CD8-positive, alpha-beta memory T cell (primary cell): ENCODE data around the gene PKM. TPM values are rescaled to one million over a fixed set of nuclear protein-coding genes. Genes with fewer than 3 reads are reported as not detected.

Experiments
- CTCF ChIA-PET: fragments of 350-600 bp; sonication (Branson Sonifier 250); formaldehyde crosslinking; loops from one replicate; lab custom pipeline; 2021; ENCODE audit warnings: antibody characterized with exemption; lab: Charles Lee
- POLR2A ChIA-PET: fragments of 350-600 bp; sonication (Branson Sonifier 250); formaldehyde crosslinking; loops from one replicate; lab custom pipeline; 2021; ENCODE audit warnings: antibody characterized with exemption; lab: Charles Lee
- DNase-seq, 5 donors: peaks; one replicate each; pipeline versions ENCODE4 v3.0.0 to v3.0.0-alpha.2; 2020 to 2022; ENCODE audit warnings: mixed read lengths in 1 of 5
- H3K27ac ChIP-seq: one replicate; pipeline ENCODE4 v1.7.0; 2013; ENCODE audit warnings: low read depth, mild to moderate bottlenecking, low read length, moderate library complexity
- H3K27me3 ChIP-seq: 2 replicates; pipeline ENCODE4 v1.7.0; 2013; ENCODE audit warnings: low read length, mild to moderate bottlenecking; ENCODE audit not compliant: insufficient read depth, poor library complexity, severe bottlenecking
- H3K36me3 ChIP-seq: 2 replicates; pipeline ENCODE4 v1.7.0; 2013; ENCODE audit warnings: mild to moderate bottlenecking, low read length, moderate library complexity; ENCODE audit not compliant: insufficient read depth
- H3K4me1 ChIP-seq: 2 replicates; pipeline ENCODE4 v1.7.0; 2013; ENCODE audit warnings: mild to moderate bottlenecking, low read length, moderate library complexity; ENCODE audit not compliant: insufficient read depth
- H3K4me3 ChIP-seq: 2 replicates; pipeline ENCODE4 v1.7.0; 2013; ENCODE audit warnings: mild to moderate bottlenecking, low read length
- H3K9me3 ChIP-seq: 2 replicates; pipeline ENCODE4 v1.7.0; 2013; ENCODE audit warnings: mild to moderate bottlenecking, low read length
- H3K27ac Mint-ChIP-seq, 8 donors: one replicate each; pipeline ENCODE4 v1.8.0; 2020 to 2021; ENCODE audit warnings: mixed read lengths in 8 of 8, mild to moderate bottlenecking in 6 of 8, inconsistent platforms in 3 of 8, moderate library complexity in 3 of 8
- H3K27me3 Mint-ChIP-seq, 2 donors: one replicate each; pipeline ENCODE4 v1.8.0; 2020 to 2021; ENCODE audit warnings: mixed read lengths in 2 of 2, mild to moderate bottlenecking in 1 of 2, moderate library complexity in 1 of 2
- H3K36me3 Mint-ChIP-seq, 3 donors: one replicate each; pipeline ENCODE4 v1.8.0; 2020 to 2021; ENCODE audit warnings: mixed read lengths in 3 of 3, inconsistent platforms in 1 of 3, mild to moderate bottlenecking in 1 of 3
- H3K4me1 Mint-ChIP-seq, 3 donors: one replicate each; pipeline ENCODE4 v1.8.0; 2020 to 2021; ENCODE audit warnings: mixed read lengths in 3 of 3, inconsistent platforms in 1 of 3, mild to moderate bottlenecking in 1 of 3
- H3K4me3 Mint-ChIP-seq, 7 donors: one replicate each; pipeline ENCODE4 v1.8.0; 2020 to 2021; ENCODE audit warnings: mixed read lengths in 7 of 7, mild to moderate bottlenecking in 6 of 7, moderate library complexity in 4 of 7, inconsistent platforms in 2 of 7
- H3K9me3 Mint-ChIP-seq, 5 donors: one replicate each; pipeline ENCODE4 v1.8.0; 2020 to 2022; ENCODE audit warnings: mixed read lengths in 5 of 5, mild to moderate bottlenecking in 3 of 5, moderate library complexity in 2 of 5, inconsistent platforms in 1 of 5
- polyA plus RNA-seq: library from polyadenylated mRNA; unstranded; fragments of 300-500 nt; fragmentation: Illumina TruSeq; gene quantifications from one replicate; pipeline ENCODE4 v1.2.3, GENCODE V29; 2021
- total RNA-seq, 2 experiments: library from RNA; stranded (reverse); gene quantifications; one replicate each; pipeline ENCODE4 v1.2.3, GENCODE V29; 2021

The PKM gene
- total and polyA plus RNA-seq, 3 experiments from 2014 or later = 337 to 2,187 (median 2,146) TPM

DNA sequence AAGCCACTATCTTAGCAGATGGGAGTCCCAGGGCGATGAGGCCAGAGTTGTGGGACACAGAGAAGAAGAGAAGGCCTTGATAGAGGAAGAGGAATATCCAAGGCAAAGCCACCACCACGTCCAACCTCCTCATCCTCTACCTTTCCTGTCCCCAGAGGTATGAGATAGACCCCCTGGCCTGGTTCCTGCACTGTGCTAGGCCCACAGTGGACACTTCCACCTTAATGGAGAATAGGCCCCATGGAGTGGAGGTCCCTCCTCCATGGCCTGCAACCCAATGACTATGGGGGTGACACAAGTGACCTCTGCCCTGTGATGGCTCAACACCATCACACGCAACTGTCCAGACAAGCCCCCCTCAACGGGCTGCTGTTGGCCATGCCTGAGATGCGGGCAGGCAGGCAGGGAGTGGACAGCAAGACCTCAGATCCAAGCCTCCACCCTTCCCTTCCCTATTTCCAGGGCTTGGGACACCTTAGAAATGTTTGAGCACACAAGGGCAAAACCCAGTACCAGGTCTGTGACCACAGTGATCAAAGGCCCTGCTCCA is 70.2 kb downstream of the PKM start:
- H3K9me3 Mint-ChIP-seq = no peaks in the 10 kb centered on the region
- POLR2A ChIA-PET = no interaction called here

DNA sequence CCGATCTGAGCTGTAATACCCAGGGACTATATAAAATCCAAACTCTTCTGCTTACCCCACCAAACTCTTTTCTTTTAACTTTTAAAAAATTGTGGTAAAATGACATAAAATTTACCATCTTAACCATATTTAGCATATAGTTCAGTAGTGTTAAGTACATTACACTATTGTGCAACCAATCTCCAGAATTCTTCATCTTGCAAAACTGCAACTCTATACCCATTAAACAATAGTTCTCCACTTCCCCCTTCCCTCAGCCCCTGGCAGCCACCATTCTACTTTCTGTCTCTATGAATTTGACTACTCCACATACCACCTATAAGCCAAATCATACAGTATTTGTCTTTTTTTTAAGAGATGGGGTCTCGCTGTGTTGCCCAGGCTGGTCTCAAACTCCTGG is 74.1 kb downstream of the PKM start:
- ChIA-PET POLR2A (no interaction called here), CTCF (interaction anchor here (1.1 to 2.6 kb wide), 13 partner anchors 8 to 416 kb away, joined by 3 to 31 read pairs (median 6); no protein-coding TSS in a partner anchor)

More for the DNA sequence above, 70.2 kb downstream of the PKM start:
- DNase-seq = no peak
- no peaks in the 10 kb centered on the region for H3K9me3 ChIP-seq
- Mint-ChIP-seq H3K36me3 (no peaks in the 10 kb centered on the region), H3K4me1 (peaks cover under 1 to 2% (median under 1%) of the 10 kb centered on the region in 3 donors), H3K27ac (no peak overlapping the region), H3K4me3 (no peak overlapping the region), H3K27me3 (peaks cover 0 to 2% of the 10 kb centered on the region in 2 donors)
- H3K27ac ChIP-seq = no peak overlapping the region
- no peak overlapping the region for H3K4me3 ChIP-seq
- CTCF ChIA-PET = interaction anchor here (1.0 kb wide), 1 partner anchor 65 kb away, joined by 3 read pairs; no protein-coding TSS in a partner anchor
- H3K4me1 ChIP-seq = no peaks in the 10 kb centered on the region
- no peaks in the 10 kb centered on the region for H3K36me3 ChIP-seq
- no peaks in the 10 kb centered on the region for H3K27me3 ChIP-seq

DNA sequence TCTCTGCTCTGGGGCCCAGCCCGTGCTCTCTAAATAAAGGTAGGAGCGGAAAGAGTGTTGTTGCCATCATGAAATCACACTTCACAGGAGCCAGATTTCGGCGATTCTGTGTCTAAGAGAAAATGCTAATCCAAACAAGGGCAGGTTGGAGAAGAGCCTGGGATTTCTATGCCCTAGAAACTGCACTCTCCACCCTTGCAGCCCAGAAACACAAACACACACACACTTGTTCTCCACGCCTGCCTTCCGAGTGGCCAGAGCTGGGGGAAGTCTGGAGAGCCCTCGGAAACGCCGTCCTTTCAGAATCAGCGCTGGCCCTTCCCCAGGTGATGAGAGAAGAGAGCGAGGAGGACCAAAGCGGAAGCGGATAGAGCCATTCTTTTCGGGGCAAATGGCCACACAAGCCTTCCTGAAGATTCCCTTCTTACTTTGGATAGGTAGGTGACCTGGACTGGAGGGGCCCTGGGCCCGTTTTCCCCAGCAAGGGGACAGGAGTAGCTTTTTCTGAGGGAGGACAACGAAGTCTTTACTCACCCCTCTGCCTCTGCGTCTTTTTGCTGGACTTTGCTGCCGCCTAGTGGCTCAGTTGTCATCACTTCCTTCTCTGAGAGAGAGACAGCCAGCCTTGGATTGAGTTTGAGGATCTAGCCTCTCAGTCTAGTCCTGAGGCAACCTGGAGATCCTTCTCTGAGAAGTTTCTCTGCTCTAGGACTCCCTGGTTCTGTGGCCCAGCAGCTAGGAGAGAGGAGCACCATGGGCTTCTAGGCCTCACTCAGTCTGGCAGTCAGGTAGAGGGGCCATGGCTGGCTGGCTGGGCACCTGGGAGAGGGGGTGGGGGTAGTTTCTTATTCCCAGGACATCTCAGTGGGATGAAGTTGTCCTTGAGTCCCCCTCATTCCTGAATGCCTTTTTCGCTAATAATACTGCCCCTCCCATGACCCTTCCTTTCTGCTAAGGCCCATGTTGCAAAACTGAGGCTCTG is 75.1 kb downstream of the PKM start:
- peaks cover 2 to 5% (median 5%) of the 10 kb centered on the region in 3 donors for H3K4me1 Mint-ChIP-seq

More for the DNA sequence above, 74.1 kb downstream of the PKM start:
- Mint-ChIP-seq H3K4me3 (peak overlapping the region in 1 of 7 donors; percentile 21), H3K27me3 (peaks cover 0 to 4% of the 10 kb centered on the region in 2 donors), H3K36me3 (no peaks in the 10 kb centered on the region), H3K27ac (no peak overlapping the region), H3K9me3 (no peaks in the 10 kb centered on the region), H3K4me1 (peaks cover 2 to 5% (median 5%) of the 10 kb centered on the region in 3 donors)
- no peaks in the 10 kb centered on the region for H3K4me1 ChIP-seq
- H3K27me3 ChIP-seq = no peaks in the 10 kb centered on the region
- H3K9me3 ChIP-seq = no peaks in the 10 kb centered on the region
- H3K4me3 ChIP-seq = no peak overlapping the region
- no peaks in the 10 kb centered on the region for H3K36me3 ChIP-seq
- H3K27ac ChIP-seq = no peak overlapping the region
- DNase-seq = no peak

DNA sequence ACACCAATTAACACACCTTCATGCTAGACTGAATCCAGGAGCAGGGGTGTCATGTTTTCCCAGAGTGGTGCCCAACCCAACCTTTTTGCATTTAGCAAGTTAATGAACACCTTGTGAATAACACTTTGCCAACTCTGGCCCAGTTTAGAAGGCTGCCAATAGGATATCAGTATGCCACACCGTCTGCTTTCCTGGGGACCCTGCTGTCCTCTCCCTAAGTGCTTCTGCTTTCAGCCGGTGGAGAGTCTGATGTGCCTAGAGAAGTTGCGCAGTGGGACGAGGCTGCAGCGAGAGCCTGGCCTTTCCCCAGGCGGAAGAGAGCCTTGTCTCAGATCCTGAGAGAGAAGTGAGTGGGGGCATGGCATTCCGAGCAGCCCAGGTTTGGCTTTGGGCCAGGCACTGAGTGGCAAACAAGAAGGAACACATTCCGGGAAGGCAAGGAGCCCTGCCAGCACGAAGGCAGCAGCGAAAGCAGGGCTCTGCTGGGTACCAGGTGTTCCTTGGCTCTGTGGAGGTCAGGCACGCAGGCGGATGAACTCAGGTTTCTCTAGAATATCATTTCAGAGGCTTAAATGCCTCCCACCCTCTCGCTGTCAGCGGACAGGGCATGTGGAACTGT is 75.9 kb downstream of the PKM start:
- H3K27me3 ChIP-seq = no peaks in the 10 kb centered on the region
- ChIA-PET CTCF (interaction anchor here (0.8 to 2.6 kb wide), 7 partner anchors 12 to 411 kb away, joined by 3 to 31 read pairs (median 5); no protein-coding TSS in a partner anchor), POLR2A (no interaction called here)
- H3K4me3 Mint-ChIP-seq = peak overlapping the region in 6 of 7 donors; percentile 68 to 85 (median 80)
- H3K4me1 ChIP-seq = no peaks in the 10 kb centered on the region
- no peak overlapping the region for H3K27ac Mint-ChIP-seq
- H3K4me3 ChIP-seq = no peak overlapping the region
- H3K36me3 ChIP-seq = no peaks in the 10 kb centered on the region
- no peak for DNase-seq
- H3K4me1 Mint-ChIP-seq = peaks cover 2 to 5% (median 5%) of the 10 kb centered on the region in 3 donors
- H3K36me3 Mint-ChIP-seq = no peaks in the 10 kb centered on the region
- H3K9me3 ChIP-seq = no peaks in the 10 kb centered on the region
- H3K27me3 Mint-ChIP-seq = peaks cover 2 to 4% of the 10 kb centered on the region in 2 donors
- H3K27ac ChIP-seq = no peak overlapping the region
- no peaks in the 10 kb centered on the region for H3K9me3 Mint-ChIP-seq

More for the DNA sequence above, 75.1 kb downstream of the PKM start:
- Mint-ChIP-seq H3K9me3 (no peaks in the 10 kb centered on the region), H3K4me3 (peak overlapping the region; percentile 68 to 85 (median 78)), H3K27ac (peak overlapping the region in 4 of 8 donors; percentile 55 to 91 (median 80)), H3K27me3 (peaks cover under 1 to 2% of the 10 kb centered on the region in 2 donors), H3K36me3 (no peaks in the 10 kb centered on the region)
- peak overlapping the region; percentile 61 for H3K4me3 ChIP-seq
- H3K36me3 ChIP-seq = no peaks in the 10 kb centered on the region
- no peaks in the 10 kb centered on the region for H3K27me3 ChIP-seq
- peak; percentile 60 to 84 (median 66) for DNase-seq
- CTCF ChIA-PET = interaction anchor here (0.6 to 2.6 kb wide), 18 partner anchors 9 to 415 kb away, joined by 3 to 31 read pairs (median 4); no protein-coding TSS in a partner anchor
- no peaks in the 10 kb centered on the region for H3K4me1 ChIP-seq
- POLR2A ChIA-PET = interaction anchor here (0.6 kb wide), 1 partner anchor 222 kb away, joined by 3 read pairs; no protein-coding TSS in a partner anchor
- no peak overlapping the region for H3K27ac ChIP-seq
- no peaks in the 10 kb centered on the region for H3K9me3 ChIP-seq

DNA sequence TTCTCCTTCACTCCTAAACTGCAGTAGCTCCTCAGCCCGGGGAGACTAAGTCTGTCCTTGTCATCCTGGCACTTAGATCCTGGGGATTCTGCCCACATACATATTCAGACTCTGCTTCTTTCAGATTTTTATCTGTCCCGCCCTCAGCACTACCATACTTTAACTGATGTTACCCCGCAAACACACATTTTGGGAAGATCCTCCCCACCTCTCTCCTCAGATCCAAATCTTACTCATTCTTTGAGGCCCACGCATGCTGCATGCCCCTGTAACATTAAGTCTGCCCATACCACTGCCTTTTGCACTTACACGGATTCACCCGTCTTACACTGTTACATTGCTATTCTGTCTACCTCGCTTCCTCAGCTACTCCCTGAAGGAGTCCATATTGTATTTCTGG is 76.7 kb downstream of the PKM start:
- no peak for DNase-seq
- H3K27me3 ChIP-seq = no peaks in the 10 kb centered on the region
- no peak overlapping the region for H3K27ac Mint-ChIP-seq
- no peak overlapping the region for H3K27ac ChIP-seq
- H3K4me1 Mint-ChIP-seq = peaks cover 2 to 5% (median 5%) of the 10 kb centered on the region in 3 donors
- no peaks in the 10 kb centered on the region for H3K9me3 Mint-ChIP-seq
- ChIA-PET POLR2A (no interaction called here), CTCF (interaction anchor here (1.3 to 2.5 kb wide), 3 partner anchors 8 to 415 kb away, joined by 3 to 11 read pairs (median 5); no protein-coding TSS in a partner anchor)
- H3K27me3 Mint-ChIP-seq = peaks cover 2 to 4% of the 10 kb centered on the region in 2 donors
- no peaks in the 10 kb centered on the region for H3K4me1 ChIP-seq
- H3K36me3 ChIP-seq = no peaks in the 10 kb centered on the region
- H3K9me3 ChIP-seq = no peaks in the 10 kb centered on the region
- no peaks in the 10 kb centered on the region for H3K36me3 Mint-ChIP-seq
- no peak overlapping the region for H3K4me3 ChIP-seq
- no peak overlapping the region for H3K4me3 Mint-ChIP-seq

DNA sequence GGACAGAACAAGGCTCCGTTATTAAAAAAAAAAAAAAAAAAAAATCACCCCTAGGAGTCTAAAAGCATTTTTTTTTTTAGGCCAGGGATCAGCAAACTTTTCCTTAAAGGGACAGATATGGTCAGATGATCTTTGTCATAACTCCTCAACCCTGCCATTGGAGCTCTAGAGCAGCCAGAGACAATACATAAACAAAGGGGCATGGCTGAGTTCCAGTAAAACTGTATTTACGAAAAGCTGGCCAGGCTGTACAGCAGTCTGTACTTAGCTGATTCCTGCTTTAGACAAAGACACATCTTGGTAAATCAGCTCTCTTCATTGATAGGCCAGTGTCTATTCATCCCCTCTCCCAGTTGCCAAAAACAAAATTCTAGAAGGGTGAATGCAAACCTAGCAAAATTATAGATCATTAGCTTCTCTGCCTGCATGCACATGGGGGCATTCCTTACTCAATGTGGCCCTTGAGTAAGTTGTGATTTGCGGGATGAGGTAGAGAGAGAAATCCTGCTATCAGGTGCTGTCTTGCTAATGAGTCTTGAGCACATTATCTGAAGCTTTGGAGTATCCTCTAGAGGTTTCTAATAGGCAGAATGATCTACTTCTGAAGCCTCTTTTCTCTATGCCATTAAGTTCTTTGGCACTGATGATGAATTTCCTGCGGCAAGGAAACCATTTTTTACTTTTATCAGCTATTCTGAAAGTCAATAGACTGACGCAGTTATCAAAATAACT is 77.6 kb downstream of the PKM start:
- Mint-ChIP-seq H3K4me1 (peaks cover 2 to 5% (median 5%) of the 10 kb centered on the region in 3 donors), H3K27ac (no peak overlapping the region), H3K4me3 (no peak overlapping the region), H3K27me3 (peaks cover 2 to 4% of the 10 kb centered on the region in 2 donors), H3K9me3 (no peaks in the 10 kb centered on the region), H3K36me3 (peaks cover 0 to 2% (median 0%) of the 10 kb centered on the region in 3 donors)
- POLR2A ChIA-PET = no interaction called here
- CTCF ChIA-PET = interaction anchor here (0.7 to 2.5 kb wide), 6 partner anchors 9 to 505 kb away, joined by 3 to 11 read pairs (median 4); no protein-coding TSS in a partner anchor
- Histone ChIP-seq H3K27me3 (no peaks in the 10 kb centered on the region), H3K9me3 (no peaks in the 10 kb centered on the region), H3K4me3 (no peak overlapping the region), H3K36me3 (no peaks in the 10 kb centered on the region), H3K4me1 (no peaks in the 10 kb centered on the region), H3K27ac (no peak overlapping the region)
- DNase-seq = no peak
